ENCODE measurements around the gene HPS6. TPM values are rescaled to one million over a fixed set of nuclear protein-coding genes. Genes with fewer than 3 reads are reported as not detected.

HPS6 gene
- total RNA-seq (28.5 and 30.1 TPM in 2 replicates), polyA plus RNA-seq (8.0 and 9.4 TPM in 2 replicates), polyA minus RNA-seq (ENCODE audit: low replicate concordance) (14.2 and 22.4 TPM in 2 replicates)
- polyA plus RNA-seq (2012): 12.9 and 18.3 TPM in 2 replicates

DNA sequence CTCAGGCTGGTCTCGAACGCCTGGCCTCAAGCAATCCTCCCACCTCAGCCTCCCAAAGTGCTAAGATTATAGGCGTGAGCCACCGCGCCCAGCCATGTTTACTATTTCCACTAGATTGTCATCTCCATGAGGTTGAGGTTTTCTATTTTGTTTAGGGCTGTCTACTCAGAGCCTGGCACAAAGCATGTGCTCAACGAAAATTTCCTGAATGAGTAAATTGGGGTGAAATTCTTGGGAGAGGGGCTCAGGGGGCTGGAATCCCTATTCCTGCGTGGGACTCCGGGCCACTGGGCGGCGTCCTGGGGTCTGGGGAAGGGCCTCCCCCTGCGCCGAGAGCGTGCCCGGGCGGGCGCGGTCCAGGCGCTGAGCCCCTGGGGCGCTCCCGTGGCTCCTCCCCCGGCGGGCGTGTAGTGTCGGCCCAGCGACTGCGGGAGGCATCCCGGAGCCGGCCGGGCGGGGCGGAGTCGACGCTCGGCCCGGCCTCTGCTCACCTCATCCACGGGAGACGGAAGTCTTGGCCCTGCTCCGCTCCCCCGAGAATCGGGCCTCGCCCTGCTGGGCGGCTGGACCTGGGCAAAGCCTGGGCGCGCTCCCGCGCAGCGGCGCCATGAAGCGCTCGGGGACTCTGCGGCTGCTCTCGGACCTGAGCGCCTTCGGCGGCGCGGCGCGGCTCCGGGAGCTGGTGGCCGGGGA is at the start of gene HPS6:
HPS6 (plus strand) TSS at position 482 of the 693 bp plus-strand sequence; CDS start at position 608, 126 bp downstream.
- Histone ChIP-seq H2AFZ (ENCODE audit: low read length) (peak within 1 kb of the TSS; percentile 70), H4K20me1 (ENCODE audit: control insufficient read depth, extremely low read depth, insufficient read depth, low read length) (no peaks in the 10 kb centered on the region), H3K9me3 (ENCODE audit: control insufficient read depth, insufficient read depth, low read depth, low read length) (no peaks in the 10 kb centered on the region), H3K9ac (ENCODE audit: insufficient read depth, low read length) (peak within 1 kb of the TSS; percentile 87), H3K27me3 (ENCODE audit: control insufficient read depth, insufficient read depth, low read length) (no peaks in the 10 kb centered on the region), H3K27ac (ENCODE audit: insufficient read depth, low read length) (peak within 1 kb of the TSS; percentile 73), H3K36me3 (ENCODE audit: control insufficient read depth, insufficient read depth, low read length) (peaks cover 1% of the 10 kb centered on the region), H3K79me2 (ENCODE audit: control insufficient read depth, insufficient read depth, low read length) (peaks cover 23% of the 10 kb centered on the region), H3K4me1 (ENCODE audit: control insufficient read depth, extremely low read depth, insufficient read depth, low read length) (peaks cover 10% of the 10 kb centered on the region), H3K4me3 (replicated peaks in 1 of 4; ENCODE audit: control extremely low read depth in 1 of 4, insufficient read depth in 1 of 4, low read depth in 3 of 4, low read length in 4 of 4) (peak within 1 kb of the TSS; percentile 75 to 82 (median 79)), H3K4me2 (ENCODE audit: extremely low read depth, insufficient read depth, low read length) (peak within 1 kb of the TSS; percentile 98)
- DNase-seq (ENCODE audit: low read depth in 2 of 2): peak; percentile 86 to 88
- TF ChIP-seq, protein P1, sequence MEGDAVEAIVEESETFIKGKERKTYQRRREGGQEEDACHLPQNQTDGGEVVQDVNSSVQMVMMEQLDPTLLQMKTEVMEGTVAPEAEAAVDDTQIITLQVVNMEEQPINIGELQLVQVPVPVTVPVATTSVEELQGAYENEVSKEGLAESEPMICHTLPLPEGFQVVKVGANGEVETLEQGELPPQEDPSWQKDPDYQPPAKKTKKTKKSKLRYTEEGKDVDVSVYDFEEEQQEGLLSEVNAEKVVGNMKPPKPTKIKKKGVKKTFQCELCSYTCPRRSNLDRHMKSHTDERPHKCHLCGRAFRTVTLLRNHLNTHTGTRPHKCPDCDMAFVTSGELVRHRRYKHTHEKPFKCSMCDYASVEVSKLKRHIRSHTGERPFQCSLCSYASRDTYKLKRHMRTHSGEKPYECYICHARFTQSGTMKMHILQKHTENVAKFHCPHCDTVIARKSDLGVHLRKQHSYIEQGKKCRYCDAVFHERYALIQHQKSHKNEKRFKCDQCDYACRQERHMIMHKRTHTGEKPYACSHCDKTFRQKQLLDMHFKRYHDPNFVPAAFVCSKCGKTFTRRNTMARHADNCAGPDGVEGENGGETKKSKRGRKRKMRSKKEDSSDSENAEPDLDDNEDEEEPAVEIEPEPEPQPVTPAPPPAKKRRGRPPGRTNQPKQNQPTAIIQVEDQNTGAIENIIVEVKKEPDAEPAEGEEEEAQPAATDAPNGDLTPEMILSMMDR (conservative IDR thresholded peaks at IDR 0.05 in 1 of 2, IDR thresholded peaks at IDR 0.05 in 1 of 2; ENCODE audit: low read depth in 1 of 2, low read length in 2 of 2): peak; percentile 16 to 17
- TF ChIP-seq EZH2 (IDR thresholded peaks at IDR 0.05; ENCODE audit: low read length, missing control alignments): no peak

DNA sequence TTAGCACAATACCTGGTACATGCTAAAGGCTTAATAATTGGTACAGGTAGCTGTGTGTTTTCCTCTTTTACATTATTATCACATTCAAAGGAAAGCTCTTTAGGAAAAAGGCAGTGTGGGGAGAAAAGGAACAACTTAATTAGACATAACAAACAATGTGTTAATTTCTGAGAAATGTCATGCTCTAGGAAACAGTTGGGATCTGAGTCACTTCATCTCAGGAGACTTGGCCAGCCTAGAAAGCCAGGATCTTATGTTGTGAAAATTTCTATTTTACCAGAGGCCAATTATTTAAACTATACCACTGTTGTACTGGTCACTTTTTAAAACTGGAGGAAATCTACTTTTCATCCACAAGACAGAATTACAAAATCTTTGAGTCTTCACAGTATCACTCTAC is 48.7 kb upstream of the HPS6 start:
- H3K9ac ChIP-seq (ENCODE audit: insufficient read depth, low read length): no peak overlapping the region
- no peak for DNase-seq (ENCODE audit: low read depth in 2 of 2)
- TF ChIP-seq, protein P1 (conservative IDR thresholded peaks at IDR 0.05 in 1 of 2, IDR thresholded peaks at IDR 0.05 in 1 of 2; ENCODE audit: low read depth in 1 of 2, low read length in 2 of 2): no peak
- TF ChIP-seq EZH2 (IDR thresholded peaks at IDR 0.05; ENCODE audit: low read length, missing control alignments): no peak

DNA sequence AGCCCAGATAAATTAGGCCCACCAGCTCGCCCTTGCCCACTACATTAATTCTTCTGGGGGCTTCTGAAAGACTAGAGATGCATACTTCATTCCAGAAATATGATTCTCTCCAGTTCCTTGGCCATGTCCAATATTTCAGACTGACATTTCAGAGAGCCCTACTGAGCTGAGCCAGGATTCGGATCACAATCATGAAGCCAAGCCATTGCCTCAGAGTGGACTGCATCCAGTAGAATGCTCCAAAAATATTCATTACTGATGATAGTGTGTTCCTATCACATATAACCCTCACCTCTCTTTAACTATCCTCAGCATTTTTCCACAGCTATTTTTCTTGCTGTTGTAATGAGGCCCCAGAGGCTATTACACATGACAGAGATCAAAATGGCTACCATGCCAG is 47.9 kb upstream of the HPS6 start:
- Histone ChIP-seq H3K4me2 (ENCODE audit: extremely low read depth, insufficient read depth, low read length) (no peak overlapping the region), H3K36me3 (ENCODE audit: control insufficient read depth, insufficient read depth, low read length) (peaks cover 4% of the 10 kb centered on the region), H3K27me3 (ENCODE audit: control insufficient read depth, insufficient read depth, low read length) (no peaks in the 10 kb centered on the region), H3K4me3 (replicated peaks in 1 of 4; ENCODE audit: control extremely low read depth in 1 of 4, insufficient read depth in 1 of 4, low read depth in 3 of 4, low read length in 4 of 4) (no peak overlapping the region), H3K4me1 (ENCODE audit: control insufficient read depth, extremely low read depth, insufficient read depth, low read length) (no peaks in the 10 kb centered on the region), H2AFZ (ENCODE audit: low read length) (no peak overlapping the region), H3K79me2 (ENCODE audit: control insufficient read depth, insufficient read depth, low read length) (no peaks in the 10 kb centered on the region), H3K27ac (ENCODE audit: insufficient read depth, low read length) (no peak overlapping the region), H3K9me3 (ENCODE audit: control insufficient read depth, insufficient read depth, low read depth, low read length) (no peaks in the 10 kb centered on the region), H4K20me1 (ENCODE audit: control insufficient read depth, extremely low read depth, insufficient read depth, low read length) (no peaks in the 10 kb centered on the region), H3K9ac (ENCODE audit: insufficient read depth, low read length) (no peak overlapping the region)
- DNase-seq (ENCODE audit: low read depth in 2 of 2): no peak
- TF ChIP-seq EZH2 (IDR thresholded peaks at IDR 0.05; ENCODE audit: low read length, missing control alignments): no peak
- TF ChIP-seq, protein P1 (conservative IDR thresholded peaks at IDR 0.05 in 1 of 2, IDR thresholded peaks at IDR 0.05 in 1 of 2; ENCODE audit: low read depth in 1 of 2, low read length in 2 of 2): no peak

More for the DNA sequence above, 48.7 kb upstream of the HPS6 start:
- no peaks in the 10 kb centered on the region for H3K4me1 ChIP-seq (ENCODE audit: control insufficient read depth, extremely low read depth, insufficient read depth, low read length)
- H3K9me3 ChIP-seq (ENCODE audit: control insufficient read depth, insufficient read depth, low read depth, low read length): no peaks in the 10 kb centered on the region
- H2AFZ ChIP-seq (ENCODE audit: low read length): no peak overlapping the region
- H3K4me2 ChIP-seq (ENCODE audit: extremely low read depth, insufficient read depth, low read length): no peak overlapping the region
- no peaks in the 10 kb centered on the region for H4K20me1 ChIP-seq (ENCODE audit: control insufficient read depth, extremely low read depth, insufficient read depth, low read length)
- no peaks in the 10 kb centered on the region for H3K79me2 ChIP-seq (ENCODE audit: control insufficient read depth, insufficient read depth, low read length)
- H3K27ac ChIP-seq (ENCODE audit: insufficient read depth, low read length): no peak overlapping the region
- no peak overlapping the region for H3K4me3 ChIP-seq (replicated peaks in 1 of 4; ENCODE audit: control extremely low read depth in 1 of 4, insufficient read depth in 1 of 4, low read depth in 3 of 4, low read length in 4 of 4)
- no peaks in the 10 kb centered on the region for H3K27me3 ChIP-seq (ENCODE audit: control insufficient read depth, insufficient read depth, low read length)
- H3K36me3 ChIP-seq (ENCODE audit: control insufficient read depth, insufficient read depth, low read length): peaks cover 4% of the 10 kb centered on the region
